Measurements from ENCODE around the gene BBS7.

The BBS7 gene

GRCh38 chr4:121827853-121828252 lies 42.4 kb downstream of the BBS7 start:
- no peak for DNase-seq (ENCODE audit: low read depth)

DNA sequence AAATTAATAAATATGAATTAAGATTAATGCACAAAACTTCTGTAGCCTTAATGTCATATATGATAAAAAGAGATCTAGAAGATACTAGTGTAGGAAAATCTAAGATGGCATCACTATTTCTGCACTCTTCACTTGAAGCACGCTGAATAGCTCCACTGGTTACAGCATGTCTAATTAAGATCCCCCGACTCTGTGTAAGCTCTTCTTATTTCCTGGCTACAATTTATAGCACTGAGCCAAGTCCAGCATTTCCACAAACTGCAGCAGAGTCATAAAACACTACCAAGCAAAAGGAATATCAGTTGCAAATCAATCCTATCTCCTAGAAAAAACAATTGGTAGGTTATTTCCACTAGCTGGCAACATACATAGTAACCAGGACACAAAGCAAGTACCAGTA lies 45.3 kb downstream of the BBS7 start:
- no peak for DNase-seq (ENCODE audit: low read depth)

- no peak for DNase-seq (ENCODE audit: low read depth)
These were observed 46.1 kb downstream of the BBS7 start for GRCh38 chr4:121824171-121824527.

- DNase-seq (ENCODE audit: low read depth), result peak; percentile 90
These were observed 46.6 kb downstream of the BBS7 start, which contains the start of gene CCNA2 for GRCh38 chr4:121823505-121824170. Gene CCNA2 (minus strand): TSS chr4:121823883. CDS start chr4:121823628, 255 bp downstream.

GRCh38 chr4:121822796-121823504 lies 47.3 kb downstream of the BBS7 start:
- DNase-seq (ENCODE audit: low read depth), result no peak

DNA sequence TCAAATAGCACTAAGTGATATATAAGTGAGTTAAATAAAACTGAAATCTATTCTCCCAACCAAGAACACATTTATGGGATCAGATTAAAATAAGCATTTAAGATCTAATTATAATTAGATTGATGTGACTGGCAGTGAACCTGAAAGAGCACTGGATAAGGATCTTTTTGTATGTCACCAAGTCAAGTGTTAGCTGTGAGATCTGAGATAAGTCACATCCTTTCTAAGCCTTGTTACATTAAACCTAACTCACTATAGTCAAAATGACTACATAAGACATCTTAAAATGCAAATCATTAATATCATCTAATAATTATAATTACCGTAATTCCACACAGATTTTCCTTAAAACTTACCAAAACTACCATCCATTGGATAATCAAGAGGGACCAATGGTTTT lies 48.2 kb downstream of the BBS7 start:
- no peak for DNase-seq (ENCODE audit: low read depth)

- DNase-seq (ENCODE audit: low read depth), result no peak
These were observed 50.9 kb downstream of the BBS7 start for GRCh38 chr4:121819216-121819965.

DNA sequence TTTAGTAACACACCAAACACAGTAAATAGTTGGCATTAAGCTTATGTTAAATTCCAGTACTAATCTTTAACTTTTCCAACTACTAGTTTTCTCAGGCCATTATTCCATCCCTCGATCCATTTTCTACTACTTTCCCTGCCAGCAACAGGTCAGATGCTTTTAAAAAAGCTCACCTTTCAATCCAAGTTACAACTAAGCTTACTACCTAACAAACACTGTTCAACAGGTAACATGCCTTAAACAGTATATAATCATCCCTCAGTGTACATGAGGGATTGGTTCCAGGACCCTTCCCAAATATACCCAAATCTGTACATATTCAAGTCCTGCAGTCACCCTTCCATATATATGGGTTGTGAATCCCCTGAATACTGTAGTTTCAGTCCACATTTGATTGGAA lies 52.1 kb downstream of the BBS7 start:
- no peak for DNase-seq (ENCODE audit: low read depth)

GRCh38 chr4:121817701-121818100 lies 52.6 kb downstream of the BBS7 start:
- DNase-seq (ENCODE audit: low read depth), result no peak

DNA sequence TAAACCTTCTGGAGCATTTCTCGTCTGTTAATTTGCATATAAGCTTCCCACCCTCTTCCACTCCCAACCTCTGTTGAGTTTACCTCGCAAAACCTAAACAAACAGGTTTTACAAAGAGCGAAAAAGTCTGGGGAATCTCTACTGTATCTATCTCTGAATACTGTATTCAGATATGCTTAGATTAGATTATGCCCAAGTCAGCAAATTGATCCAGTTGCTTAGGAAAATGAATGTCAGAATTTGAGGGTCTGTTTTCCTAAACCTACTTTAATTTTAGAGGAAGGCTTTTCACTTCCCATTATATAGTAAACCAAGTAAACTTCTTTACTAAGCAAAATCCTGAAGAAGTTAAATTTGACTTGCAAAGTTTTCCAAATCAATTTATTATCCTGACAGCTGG lies 53.3 kb downstream of the BBS7 start:
- DNase-seq (ENCODE audit: low read depth), result no peak

DNA sequence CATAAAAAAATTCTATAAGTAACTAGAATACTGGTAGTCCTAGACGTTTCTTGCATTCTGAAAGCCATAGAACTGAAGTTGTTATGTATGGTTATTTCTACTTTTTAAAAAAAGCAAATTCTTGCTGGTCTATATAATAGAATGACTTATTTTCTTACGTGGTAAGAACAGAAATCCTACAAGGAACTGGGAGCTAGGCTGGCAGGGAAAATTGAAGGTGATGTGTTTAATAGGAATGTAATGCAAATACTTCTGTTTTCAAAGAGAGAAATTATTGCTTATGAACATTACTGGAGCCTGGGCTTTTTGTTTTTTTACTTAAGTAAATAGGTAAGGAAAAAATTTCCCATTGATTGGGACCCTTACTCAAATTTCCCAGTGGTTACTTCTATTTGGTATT lies 55.5 kb downstream of the BBS7 start:
- no peak for DNase-seq (ENCODE audit: low read depth)

DNA sequence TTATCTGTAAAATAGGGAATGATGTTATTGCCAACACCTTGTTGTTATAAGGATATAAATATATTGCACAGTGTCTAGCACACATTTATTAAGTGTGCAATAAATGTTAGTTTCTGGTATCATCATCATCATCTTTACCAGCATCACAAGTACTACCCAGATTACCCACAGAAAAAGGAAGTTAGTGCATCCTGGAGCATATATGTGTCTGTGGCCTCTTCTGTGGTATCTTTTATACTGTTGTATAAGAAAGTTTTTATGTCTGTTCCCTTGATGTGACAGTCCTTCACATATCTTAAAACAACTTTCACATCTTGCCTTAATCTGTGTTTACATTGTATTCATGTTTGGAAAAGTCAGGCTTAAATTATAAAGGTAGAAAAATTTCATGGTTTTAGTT lies 59.2 kb downstream of the BBS7 start:
- DNase-seq (ENCODE audit: low read depth), result no peak

DNA sequence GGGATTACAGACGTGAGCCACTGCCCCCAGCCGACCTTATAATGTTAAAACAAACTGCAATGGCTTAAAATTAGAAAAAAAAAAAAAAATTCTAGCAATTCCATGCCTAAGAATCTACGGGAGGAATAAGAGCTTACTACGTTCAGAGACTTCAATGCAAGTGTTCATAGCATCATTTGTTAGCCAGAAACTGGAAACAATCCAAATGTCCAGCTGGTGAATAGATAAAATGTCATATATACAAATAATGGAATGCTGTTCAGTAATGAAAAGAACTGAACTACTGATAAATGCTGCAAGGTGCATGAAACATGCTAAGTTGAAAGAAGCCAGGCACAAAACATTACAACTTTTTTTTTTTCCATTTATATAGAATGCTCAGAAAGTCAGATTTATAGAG lies 63.9 kb downstream of the BBS7 start:
- no peak for DNase-seq (ENCODE audit: low read depth)

DNA sequence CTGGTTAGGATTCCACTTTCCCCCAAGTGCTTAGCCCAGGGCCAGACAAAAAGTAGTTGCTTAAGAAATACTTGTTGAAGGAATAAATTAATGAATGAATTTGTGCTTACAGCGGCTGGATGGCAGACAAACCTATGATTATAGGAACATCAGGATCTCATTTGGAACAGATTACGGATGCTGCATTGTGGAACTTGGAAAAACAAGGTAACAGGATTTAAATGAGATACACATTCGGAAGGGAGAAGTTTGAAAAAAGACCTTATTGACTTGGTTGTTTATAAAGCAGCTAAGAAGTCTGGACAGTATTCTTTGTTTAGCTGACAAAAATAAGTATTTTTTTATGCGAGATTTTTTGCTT lies 68.6 kb downstream of the BBS7 start:
- DNase-seq (ENCODE audit: low read depth), result no peak

- peak; percentile 88 for DNase-seq (ENCODE audit: low read depth)
These were observed 69.1 kb downstream of the BBS7 start, which contains the start of gene EXOSC9 for GRCh38 chr4:121800961-121801714. Gene EXOSC9 (plus strand): TSS chr4:121801323. CDS start chr4:121801425, 102 bp downstream.

DNA sequence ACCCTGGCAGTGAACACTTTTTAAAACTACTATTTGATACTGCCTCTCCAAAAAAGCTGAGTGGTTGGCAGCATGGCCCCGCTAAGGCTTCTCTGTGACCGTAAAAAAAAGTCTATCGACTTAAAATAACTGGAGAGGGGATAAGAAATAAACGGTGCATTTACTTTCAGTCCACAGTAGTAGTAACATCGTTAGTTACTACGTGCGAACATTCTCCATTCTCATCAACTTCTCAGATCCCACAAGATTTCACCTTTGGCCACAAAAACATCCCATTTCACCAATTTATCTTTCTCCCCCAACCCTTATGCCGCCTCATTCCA lies 69.7 kb downstream of the BBS7 start:
- DNase-seq (ENCODE audit: low read depth), result no peak

GRCh38 chr4:121799867-121800501 lies 70.3 kb downstream of the BBS7 start:
- no peak for DNase-seq (ENCODE audit: low read depth)

DNA sequence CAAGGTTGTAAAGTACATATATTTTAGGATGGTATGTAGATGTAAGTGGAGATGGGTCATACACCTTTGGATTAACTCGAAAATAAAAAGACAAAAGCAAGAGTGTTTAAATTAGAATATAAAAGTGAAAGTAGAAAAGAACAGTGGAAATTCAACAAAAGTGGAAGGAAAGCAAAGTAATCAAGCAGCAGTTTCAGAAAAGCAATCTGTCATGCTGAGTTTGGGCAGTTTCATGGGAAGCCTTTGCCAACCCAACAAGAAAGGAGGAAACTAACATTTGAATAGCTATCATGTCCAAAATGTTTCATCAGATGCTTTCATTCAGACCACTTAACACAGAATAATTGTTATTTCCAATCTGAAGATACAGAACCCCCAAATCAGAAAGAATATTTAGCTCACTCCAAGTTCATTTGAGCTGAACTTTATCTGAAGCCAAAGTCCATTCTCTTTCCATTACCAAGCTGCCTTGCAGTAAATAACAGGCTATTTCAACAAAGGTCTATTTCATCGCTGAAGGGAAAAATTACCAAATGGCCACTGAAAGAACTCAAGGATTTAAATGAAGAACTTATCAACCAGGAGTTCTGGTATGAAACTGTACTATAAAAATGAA lies 71.0 kb downstream of the BBS7 start:
- DNase-seq (ENCODE audit: low read depth), result no peak

GRCh38 chr4:121796283-121796682 lies 74.0 kb downstream of the BBS7 start:
- no peak for DNase-seq (ENCODE audit: low read depth)

DNA sequence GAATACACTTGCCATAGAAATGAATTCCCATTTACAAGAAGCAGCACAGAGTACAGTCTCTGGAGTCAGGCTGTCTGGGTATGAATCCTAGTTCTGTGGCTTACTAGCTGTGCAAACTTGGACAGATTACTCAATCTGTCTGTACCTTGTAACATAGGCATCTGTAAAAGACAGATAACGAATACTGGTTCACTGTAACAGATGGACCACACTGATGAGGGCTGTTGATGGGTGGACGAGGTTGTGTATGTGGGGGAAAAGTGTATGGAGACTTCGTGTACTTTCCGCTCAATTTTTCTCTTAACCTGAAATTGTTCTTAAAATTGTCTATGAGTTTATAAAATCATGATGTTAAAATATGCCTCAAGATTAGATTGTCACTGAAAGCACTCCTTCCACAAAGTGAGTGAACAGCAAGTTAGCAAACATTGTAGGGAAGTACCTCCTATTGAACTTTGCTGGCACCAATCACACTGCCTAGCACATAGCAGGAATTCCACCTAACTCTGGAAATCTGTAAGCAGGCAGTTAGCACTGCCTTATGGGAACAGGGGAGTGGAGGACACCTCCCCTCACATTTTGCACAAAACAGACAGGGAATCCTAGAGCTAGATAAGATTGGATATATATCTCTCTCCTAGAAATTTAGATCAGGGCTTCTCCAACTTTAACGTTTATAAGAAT lies 75.6 kb downstream of the BBS7 start:
- no peak for DNase-seq (ENCODE audit: low read depth)

DNA sequence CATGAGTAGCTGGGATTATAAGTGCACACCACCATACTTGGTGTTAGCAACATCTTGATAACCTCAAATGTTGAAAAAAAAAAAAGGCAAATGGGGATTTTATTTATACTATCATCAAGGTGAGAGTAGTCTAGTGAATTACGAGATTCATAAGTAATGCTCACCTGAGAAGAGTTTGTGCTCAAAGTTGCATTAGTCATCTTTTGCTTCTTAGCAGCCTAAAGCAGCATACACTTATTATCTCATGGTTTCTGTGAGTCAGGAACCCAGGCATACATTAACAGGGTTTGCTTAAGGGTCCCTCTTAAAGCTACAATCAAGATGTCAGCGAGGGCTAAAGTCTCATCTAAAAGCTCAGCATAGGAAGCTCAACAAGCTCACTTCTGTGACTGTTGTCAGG lies 77.3 kb downstream of the BBS7 start:
- no peak for DNase-seq (ENCODE audit: low read depth)

Measured in activated T-helper 9 cell treated with anti-CD3 and anti-CD28 coated beads, Interleukin-2, amount 50 U/mL, for 16 hours (primary cell).